NOMO-1 treated with DMSO at 0.1 percent for 48 hours (cell line): ENCODE measurements around the gene CDH5.

Experiments
- DNase-seq: peaks from one replicate; lab custom pipeline; 2025; ENCODE audit not compliant: unreplicated experiment; lab: John Stamatoyannopoulos, UW

The CDH5 gene

DNA sequence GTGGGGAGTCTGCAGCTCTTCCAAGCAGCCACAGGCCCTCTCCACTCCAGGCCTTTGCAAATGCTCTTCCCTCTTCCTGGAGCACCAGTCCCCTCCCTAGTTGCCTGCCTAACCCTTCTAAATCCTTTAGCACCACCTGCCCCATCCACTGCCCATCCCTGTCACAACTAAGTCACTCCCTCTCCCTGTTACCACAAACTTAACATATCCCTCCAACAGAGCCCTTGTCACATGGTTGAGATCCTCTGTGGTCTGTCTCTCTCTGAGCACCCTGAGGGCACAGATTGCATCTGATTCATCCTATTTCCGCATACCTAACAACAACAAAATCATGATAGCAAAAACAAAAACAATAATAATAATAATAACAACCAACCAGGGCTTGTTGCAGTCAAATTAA, 49.6 kb downstream of the CDH5 start:
- DNase-seq: no peak

GRCh38 chr16:66416939-66417700, 50.6 kb downstream of the CDH5 start:
- DNase-seq: peak; percentile 3

DNA sequence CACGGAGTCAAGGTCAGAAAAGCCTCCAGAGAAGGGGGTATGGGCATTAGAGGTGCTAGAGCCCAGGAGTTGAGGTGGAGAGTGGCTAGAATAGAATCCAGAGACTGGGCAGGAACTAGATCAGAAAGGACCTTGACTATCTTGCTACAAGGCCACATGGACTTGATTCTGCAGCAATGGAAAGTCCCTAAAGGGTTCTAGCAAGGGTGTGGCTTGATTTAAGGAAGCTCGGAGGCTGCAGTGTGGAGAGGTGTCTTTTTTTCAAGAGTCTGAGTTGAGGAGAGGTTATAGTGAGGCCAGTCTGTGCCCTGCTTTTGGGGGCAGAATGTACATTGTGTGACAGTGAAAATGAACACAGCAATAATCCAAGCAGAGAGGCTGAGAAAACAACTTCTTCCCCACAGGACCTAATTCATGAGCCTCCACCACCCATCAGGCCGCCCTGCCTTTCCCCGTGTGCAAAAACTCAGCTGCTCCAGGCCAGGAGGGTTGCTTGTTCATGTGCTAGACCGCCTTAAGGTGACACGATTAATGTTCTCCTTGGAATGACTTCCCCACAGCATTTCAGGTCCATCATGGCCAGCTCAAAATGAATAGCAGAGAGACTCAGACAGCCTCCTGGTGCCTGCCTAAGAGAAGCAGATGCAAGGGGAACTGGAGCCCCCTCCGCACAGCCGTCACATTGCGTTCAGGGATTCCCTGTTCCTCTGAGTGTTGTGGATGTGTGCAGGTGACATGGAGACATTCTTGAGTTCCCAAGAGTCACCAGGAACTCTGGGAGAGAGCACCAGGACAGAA, 51.9 kb downstream of the CDH5 start:
- DNase-seq: no peak

DNA sequence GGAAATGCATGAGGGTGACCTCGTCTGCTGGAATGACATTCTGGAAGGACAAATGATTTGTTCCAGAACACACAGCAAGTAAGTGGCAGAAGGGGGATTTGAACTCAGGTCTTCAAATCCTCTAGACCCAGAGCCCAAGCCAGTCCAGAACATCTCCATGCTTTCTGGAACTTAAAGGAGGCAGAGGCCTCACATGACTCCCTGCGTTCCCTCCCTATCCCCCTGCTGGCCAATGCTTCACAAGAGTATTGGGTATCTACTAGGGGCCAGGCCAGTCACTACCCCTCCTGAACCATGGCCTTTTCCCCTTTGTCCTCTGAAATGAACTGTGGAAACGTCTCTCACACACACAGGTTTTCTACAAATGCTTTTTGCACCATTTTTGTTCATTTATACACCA, 53.0 kb downstream of the CDH5 start:
- no peak for DNase-seq

DNA sequence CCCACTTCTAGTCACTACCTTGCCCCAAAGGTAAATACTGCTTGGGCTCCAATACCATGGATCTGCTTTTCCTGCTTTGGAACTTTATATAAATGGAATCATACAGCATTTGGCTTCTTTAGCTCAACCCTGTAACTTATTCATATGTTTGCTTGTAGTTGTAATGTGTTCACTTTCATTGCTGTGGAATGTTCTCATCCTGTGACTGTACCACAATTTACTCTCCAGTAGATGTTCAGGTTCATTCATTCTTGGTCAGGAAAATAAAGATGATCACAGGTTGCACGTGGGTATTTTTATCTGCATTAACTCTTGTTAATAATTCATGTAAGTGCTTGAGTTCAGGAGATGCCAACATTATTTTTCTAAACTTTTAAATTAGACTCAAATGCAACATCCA, 53.9 kb downstream of the CDH5 start:
- no peak for DNase-seq

GRCh38 chr16:66421891-66422290, 55.4 kb downstream of the CDH5 start:
- DNase-seq: no peak

DNA sequence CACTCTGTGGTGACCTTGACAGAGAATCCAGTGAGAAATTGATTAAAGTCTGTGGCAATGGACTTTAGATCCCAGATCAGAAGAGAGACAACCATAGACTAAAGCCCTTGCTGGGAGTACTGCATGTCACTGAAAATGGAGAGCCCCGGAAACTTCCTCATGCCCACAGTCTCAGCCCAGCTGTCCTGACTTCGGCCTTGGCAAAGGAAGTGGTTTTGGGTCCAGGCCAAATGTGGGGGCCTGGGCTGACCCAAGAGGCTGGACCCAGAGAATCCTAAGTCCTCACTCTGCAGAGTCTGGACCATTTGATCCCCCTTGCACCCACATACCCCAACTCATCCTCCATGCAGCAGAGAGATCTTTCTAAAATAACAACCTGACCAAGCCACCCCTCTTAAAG, 55.9 kb downstream of the CDH5 start:
- DNase-seq: no peak

DNA sequence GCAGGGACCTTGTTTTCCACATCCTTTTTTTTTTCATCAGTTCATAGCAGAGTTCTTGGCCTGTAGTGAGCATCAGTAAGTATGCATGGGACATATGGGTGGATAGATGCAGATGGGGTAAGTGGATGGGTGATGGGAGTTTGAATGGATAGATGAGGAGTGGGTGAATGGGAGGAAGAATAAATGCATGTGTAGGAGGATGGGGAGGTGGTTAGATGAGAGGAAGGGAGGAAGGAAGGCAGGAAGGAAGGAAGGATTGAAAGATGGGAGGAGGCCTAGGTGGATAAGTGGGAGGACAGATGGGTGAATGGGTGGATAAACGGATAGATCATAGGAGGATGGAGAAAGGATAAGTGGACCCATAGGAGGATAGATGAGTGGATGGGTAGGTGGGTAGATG, 56.7 kb downstream of the CDH5 start:
- no peak for DNase-seq

DNA sequence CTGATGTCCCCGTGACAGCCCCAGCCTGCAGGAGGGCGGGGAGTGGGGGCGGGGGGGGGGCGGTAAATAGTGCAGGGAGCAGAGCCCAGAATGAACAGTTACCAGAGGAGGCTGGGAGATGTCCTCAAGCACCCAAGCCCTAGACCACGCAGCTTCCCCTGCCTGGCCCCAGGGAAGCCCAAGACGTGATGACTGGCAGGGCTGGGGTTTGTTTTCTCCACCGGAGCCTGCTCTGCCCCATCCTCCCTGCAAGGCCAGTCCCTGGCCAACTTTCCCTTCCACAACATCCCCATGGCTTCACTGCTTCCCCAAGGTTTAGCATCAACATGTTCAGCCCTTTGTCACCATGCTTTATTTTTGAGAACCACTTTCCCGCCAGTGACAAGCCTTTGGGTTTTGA, 59.2 kb downstream of the CDH5 start:
- DNase-seq: no peak

GRCh38 chr16:66426112-66427035, 59.9 kb downstream of the CDH5 start:
- no peak for DNase-seq

DNA sequence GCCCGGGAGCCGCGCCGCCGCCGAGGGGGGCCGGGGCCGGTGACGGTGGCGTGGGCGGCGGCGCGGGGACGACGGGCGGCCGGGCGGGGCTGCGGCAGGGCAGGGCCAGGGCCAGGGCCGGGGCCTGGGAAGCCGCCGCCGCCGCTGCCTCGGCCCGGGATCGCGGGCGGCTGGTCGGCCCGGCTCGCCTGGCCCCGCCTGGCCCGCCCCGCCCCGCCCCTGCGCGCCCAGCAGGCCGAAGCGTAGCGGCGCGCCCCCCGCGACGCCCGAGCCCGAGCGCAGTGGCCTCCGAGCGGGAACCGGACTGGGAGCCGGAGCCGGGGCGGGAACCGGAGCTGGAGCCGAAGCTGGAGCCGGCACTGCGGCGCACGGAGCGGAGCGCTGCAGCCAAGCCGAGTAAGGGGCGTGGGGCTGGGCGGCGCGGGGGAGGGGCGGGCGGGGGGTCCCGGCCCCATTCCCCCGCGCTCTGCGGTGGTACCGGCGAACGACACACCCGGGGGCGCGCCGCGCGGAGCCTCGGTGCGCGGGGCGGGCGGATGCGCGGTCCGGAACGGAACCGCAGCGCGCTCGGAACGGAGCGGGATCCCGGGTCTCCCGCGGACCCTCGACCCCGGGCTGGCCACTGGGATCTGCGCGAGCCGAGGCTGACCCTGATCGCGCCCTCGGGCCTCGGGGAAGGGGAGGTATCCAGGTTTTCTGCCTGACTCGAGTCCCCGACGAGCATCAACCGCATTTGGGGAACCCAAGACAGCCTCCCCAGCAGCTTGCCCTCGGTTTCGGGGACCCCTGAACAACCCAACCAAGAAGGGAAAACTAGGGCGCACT, 60.8 kb downstream of the CDH5 start, which contains the start of gene BEAN1:
Gene BEAN1, plus strand, starts transcription at position 260 of the 825 bp plus-strand sequence. CDS start 10,382 bp downstream, outside the sequence.
- no peak for DNase-seq

- peak; percentile 8 for DNase-seq
Measured at GRCh38 chr16:66427871-66428681, 61.6 kb downstream of the CDH5 start.

DNA sequence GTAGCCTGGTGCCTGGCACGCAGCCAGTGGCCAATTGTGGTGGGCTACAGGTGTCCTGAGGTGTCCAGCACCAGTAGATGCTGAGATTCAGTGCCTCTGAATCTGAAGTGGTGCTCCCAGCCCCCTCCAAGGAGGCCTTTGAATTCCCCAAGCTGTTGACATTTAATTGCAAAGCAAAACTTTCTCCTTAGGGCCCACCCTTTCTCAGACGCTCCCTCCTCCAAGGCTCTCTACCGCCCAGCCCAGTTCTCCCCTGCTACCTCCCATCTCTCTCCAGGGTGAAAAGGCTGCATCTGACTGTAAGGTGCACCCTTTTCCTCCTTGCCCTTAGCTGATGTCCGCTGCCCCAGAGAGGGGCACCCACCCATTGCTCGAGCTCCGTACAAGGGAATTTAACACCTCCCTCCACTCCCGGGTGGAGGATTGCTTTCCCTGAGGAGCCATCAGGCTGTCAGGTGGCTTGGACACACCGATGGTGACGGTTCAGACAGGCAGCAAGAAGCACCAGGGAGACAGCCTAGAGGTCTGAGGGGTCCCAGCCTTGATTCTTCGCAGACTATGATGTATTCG, 62.3 kb downstream of the CDH5 start:
- DNase-seq: no peak

DNA sequence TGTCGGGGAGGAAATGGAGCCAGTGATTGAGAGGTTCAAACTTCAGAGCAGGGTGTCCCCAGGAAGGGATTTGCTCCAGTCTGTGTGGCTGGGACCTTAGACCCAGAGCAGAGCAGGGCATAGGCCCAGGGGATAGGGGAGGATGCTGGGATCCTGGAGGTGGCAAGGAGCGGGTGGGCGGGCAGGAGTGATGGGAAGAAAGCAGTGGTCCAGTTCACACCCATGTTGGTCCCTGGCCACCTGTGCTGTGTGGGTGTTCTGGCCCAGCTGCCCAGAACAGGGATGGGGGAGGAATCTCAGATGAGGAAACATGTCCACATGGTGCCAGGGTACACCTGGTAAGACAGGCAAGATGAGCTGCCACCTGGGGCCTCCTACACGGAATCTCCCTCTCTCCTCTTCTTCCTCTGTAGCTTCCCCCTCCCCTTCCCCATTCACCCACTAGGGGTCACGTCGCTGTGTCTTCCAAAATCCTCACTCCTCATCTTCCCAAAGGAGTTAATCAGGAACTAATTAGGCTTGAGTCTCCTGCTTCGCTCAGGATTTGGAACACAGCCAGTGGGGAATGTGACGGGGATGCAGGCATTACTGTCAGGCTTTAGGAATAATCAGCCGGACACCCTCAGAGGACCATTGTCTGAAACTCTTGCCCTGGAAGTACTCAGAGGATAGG, 62.9 kb downstream of the CDH5 start:
- DNase-seq: no peak

- DNase-seq: no peak
Measured at GRCh38 chr16:66430214-66430613, 63.7 kb downstream of the CDH5 start.

DNA sequence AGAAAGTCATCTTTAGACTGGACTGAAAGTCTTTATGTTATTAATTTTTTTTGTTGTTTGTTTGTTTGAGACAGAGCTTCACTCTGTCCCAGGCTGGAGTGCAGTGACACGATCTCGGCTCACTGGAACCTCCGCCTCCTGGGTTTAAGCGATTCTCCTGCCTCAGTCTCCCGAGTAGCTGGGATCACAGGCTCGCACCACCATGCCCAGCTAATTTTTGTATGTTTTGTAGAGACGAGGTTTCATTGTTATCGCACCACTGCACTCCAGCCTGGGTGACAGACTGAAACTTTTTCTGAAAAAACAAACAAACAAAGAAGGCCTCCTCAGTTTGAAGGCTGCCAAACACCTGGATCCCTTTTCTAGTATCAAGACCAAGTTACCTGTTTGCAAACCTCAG, 65.3 kb downstream of the CDH5 start:
- no peak for DNase-seq

- no peak for DNase-seq
Measured at GRCh38 chr16:66432429-66432828, 65.9 kb downstream of the CDH5 start.

DNA sequence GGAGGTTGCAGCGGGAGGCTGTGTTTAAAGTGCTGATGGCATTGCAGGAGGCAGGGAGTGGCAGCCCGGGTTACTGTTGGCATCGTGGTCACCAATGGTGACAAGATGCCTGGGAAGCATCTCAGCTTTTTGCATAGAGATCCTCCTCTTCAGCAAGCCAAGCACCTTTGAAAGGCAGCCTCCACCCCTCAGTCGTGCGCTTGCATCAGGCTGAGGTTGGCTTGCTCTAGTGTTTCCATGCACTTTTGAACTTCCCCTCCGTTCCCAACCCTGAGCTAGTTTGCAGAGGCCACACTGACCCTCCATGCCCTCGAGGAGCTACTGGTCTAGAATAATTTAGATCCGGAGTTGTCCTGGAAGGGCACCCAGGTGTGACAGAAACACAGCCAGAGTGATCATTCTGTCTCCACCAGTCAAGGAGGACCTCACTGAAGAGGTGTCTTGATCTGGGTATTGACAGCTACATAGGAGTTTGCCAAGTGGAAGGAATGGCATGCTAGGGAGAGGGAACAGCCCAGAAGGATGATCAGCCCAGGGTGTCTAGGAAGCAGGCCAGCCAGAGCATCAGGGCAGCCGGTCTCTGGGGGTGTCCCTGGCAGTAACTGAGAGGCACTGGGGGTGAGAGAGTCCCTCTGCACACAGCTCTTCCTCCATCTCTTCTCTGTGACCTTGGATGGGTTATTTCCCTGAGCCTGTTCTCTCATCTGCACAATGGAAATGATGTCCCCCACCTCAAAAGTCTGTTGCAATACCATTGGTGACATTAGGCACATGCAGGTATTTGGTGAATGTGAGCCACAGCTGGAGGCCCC, 68.3 kb downstream of the CDH5 start:
- DNase-seq: no peak
